Omental fat pad (tissue), 4 donors: ENCODE data around the gene CTSO. TPM values are rescaled to one million over a fixed set of nuclear protein-coding genes. Genes with fewer than 3 reads are reported as not detected.

Source experiments
- ATAC-seq: fragments of 150-250 bp; one replicate; pipeline ENCODE4 v1.9.1; 2016; ENCODE audit warnings: mild to moderate bottlenecking, moderate library complexity; ENCODE audit not compliant: low FRiP score
- DNase-seq: peaks from one replicate; pipeline ENCODE4 v3.0.0-alpha.2; 2019; ENCODE audit warnings: low spot score
- total RNA-seq, 4 donors: library from RNA; depleted of rRNA; stranded (reverse); fragments of >200 nt; gene quantifications; one replicate each; pipeline ENCODE4 v1.1.0, GENCODE V29; 2016
- TF ChIP-seq, protein P1 (sequence below), 3 donors: fragments of 450-650 bp; IDR thresholded peaks; one replicate each; pipeline ENCODE4 v1.5.1; 2016 to 2017; ENCODE audit warnings: antibody characterized with exemption in 3 of 3, mild to moderate bottlenecking in 3 of 3, moderate library complexity in 2 of 3

The CTSO gene
- total RNA-seq, 4 donors from 2014 or later, result 15.3 to 47.1 (median 20.9) TPM

- ATAC-seq (no peak), DNase-seq (no peak)
- TF ChIP-seq, protein P1, sequence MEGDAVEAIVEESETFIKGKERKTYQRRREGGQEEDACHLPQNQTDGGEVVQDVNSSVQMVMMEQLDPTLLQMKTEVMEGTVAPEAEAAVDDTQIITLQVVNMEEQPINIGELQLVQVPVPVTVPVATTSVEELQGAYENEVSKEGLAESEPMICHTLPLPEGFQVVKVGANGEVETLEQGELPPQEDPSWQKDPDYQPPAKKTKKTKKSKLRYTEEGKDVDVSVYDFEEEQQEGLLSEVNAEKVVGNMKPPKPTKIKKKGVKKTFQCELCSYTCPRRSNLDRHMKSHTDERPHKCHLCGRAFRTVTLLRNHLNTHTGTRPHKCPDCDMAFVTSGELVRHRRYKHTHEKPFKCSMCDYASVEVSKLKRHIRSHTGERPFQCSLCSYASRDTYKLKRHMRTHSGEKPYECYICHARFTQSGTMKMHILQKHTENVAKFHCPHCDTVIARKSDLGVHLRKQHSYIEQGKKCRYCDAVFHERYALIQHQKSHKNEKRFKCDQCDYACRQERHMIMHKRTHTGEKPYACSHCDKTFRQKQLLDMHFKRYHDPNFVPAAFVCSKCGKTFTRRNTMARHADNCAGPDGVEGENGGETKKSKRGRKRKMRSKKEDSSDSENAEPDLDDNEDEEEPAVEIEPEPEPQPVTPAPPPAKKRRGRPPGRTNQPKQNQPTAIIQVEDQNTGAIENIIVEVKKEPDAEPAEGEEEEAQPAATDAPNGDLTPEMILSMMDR (IDR thresholded peaks at IDR 0.05), result no peak
These were observed 22.0 kb downstream of the CTSO start for GRCh38 chr4:155931634-155932033.

DNA sequence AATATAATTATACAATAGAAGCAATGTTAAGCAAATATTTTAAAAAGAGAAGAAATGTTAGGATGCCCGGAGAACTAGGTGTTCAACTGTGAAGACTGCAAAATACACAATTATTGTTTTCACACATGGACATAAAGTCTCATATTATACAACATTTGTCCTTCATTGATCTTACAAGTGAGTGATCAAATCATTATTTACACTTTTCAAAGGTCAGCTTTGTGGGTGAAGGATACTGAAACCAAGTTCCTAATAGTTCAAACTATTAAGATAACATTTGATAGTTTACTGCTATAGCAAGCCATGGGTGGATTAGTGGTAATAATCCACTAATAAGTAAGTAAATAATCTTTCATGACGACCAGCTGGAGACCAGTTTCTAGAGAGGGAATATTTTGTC lies 23.3 kb downstream of the CTSO start:
- DNase-seq (no peak), ATAC-seq (no peak)
- TF ChIP-seq, protein P1 (IDR thresholded peaks at IDR 0.05), result no peak

DNA sequence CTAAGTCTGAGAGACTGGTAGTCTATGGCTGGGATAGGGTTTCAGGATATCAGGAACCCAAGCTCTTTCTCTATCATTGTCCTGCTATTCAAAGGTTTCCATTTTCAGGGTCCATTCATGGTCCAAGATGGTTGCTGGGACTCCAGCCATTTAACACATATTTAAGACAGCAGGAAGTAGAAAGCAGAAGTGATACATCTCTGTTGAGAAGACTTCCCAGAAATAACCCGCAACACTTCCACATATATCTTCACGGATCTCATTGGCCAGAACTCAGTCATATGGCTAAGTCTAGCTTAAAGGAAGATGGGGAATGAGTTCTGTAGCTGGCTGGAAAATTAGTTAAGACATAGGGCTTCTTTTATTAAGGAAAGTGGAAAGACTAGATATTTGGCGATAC lies 23.8 kb downstream of the CTSO start:
- ATAC-seq (no peak), DNase-seq (no peak)
- TF ChIP-seq, protein P1 (IDR thresholded peaks at IDR 0.05), result no peak

DNA sequence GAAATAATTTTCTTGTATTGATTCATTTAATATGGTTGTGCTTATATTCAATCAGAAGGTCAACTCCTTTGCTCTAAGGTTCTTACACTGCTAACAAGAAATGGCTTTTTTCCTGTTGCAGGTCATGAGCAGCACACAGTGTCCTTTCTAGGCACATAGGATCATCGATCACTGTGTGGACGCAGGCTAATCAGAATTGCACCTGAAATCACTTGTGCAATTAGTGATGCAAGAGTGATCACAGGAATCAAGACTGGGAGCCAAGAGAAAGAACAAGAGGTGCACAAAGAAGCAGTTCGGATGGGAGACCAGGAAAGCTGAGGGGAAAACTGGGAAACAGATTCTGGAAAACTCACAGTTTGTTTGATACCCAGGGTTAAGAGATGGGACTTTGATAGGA lies 29.0 kb downstream of the CTSO start:
- ATAC-seq (no peak), DNase-seq (no peak)
- TF ChIP-seq, protein P1 (IDR thresholded peaks at IDR 0.05), result no peak

- DNase-seq (no peak), ATAC-seq (no peak)
- TF ChIP-seq, protein P1 (IDR thresholded peaks at IDR 0.05), result no peak
These were observed 32.1 kb downstream of the CTSO start for GRCh38 chr4:155921597-155921996.

- ATAC-seq, result no peak
- DNase-seq, result no peak
- TF ChIP-seq, protein P1 (IDR thresholded peaks at IDR 0.05), result no peak
These were observed 38.9 kb downstream of the CTSO start for GRCh38 chr4:155914782-155915181.

DNA sequence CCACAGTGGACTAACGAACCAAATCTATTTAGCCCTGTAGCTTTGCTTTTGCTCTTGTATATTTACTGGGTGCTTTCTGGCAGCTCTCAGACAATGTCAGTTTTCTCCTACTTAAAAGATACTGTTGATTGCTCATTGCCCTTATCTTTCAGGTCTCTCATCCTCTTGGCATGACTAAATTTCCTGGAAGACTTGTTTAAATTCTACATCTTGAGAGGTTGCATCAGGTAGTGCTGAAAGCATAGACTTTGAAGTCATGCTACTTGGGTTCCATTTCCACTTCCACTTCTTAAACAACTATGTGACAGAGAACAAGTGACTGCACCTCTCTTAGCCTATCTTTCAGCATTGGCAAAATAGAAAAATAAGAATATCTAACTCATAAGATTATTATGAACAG lies 41.8 kb downstream of the CTSO start:
- TF ChIP-seq, protein P1 (IDR thresholded peaks at IDR 0.05), result no peak
- DNase-seq (no peak), ATAC-seq (no peak)
